ENCODE data around the gene ST7. TPM values are rescaled to one million over a fixed set of nuclear protein-coding genes. Genes with fewer than 3 reads are reported as not detected.

ST7 gene
- total RNA-seq, result 13.8 TPM
- polyA plus RNA-seq (ENCODE audit: insufficient read depth in 1 of 8, insufficient read length in 8 of 8, low replicate concordance in 1 of 8), result 10 to 100 TPM; 11.6 to 20.7 (median 15.6) TPM
- long read RNA-seq, donor 1, partial matches to known transcripts, result 0 of 2 reads
- long read RNA-seq, donor 1, other reads (novel, unspliced or antisense), result 0 of 2 reads
- long read RNA-seq, donor 2, result 0 reads
- long read RNA-seq, donor 3, partial matches to known transcripts, result 0 of 1 reads
- long read RNA-seq, donor 3, other reads (novel, unspliced or antisense), result 0 of 1 reads
- long read RNA-seq, donor 4, result 0 reads
- long read RNA-seq, donor 5, partial matches to known transcripts, result 0 of 3 reads
- long read RNA-seq, donor 5, other reads (novel, unspliced or antisense), result 0 of 3 reads
- long read RNA-seq, donor 6, partial matches to known transcripts, result 0 of 2 reads
- long read RNA-seq, donor 6, other reads (novel, unspliced or antisense), result 0 of 2 reads
- long read RNA-seq, donor 7, partial matches to known transcripts, result 0 of 3 reads
- long read RNA-seq, donor 7, other reads (novel, unspliced or antisense), result 0 of 3 reads
- long read RNA-seq, donor 8, partial matches to known transcripts, result 0 of 4 reads
- long read RNA-seq, donor 8, other reads (novel, unspliced or antisense), result 0 of 4 reads
- long read RNA-seq, donor 9, result 0 reads
- long read RNA-seq, donor 10, partial matches to known transcripts, result 0 of 2 reads
- long read RNA-seq, donor 10, other reads (novel, unspliced or antisense), result 0 of 2 reads
- long read RNA-seq, donor 11, partial matches to known transcripts, result 0 of 4 reads
- long read RNA-seq, donor 11, other reads (novel, unspliced or antisense), result 0 of 4 reads

DNA sequence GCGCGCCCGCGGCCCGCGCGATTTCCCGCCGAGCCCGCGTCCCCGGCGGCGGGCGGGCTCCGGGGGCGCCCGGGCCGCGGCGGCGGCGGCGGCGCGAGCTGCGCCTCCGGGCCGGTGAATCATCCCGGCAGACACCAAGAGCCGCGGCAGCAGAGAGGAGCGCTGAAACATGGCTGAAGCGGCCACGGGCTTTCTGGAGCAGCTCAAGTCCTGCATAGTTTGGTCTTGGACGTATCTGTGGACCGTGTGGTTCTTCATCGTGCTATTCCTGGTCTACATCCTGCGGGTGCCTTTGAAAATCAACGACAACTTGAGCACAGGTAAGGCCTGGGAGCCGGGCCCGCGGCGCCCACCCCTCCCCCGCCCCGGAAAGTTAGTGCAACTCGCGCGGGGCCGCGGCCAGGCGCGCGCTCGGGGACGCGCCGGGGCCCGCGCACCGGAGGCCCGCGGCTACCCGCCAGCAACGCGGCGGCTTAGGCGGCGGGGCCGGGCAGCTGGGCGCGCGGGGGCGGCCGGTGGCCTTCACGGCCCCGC lies at the start of gene ST7:
TSS of gene ST7 (plus strand) at position 130 of the 534 bp plus-strand sequence. CDS start at position 170, 40 bp downstream.
- H3K4me3 ChIP-seq (ENCODE audit: low read length), result peak within 1 kb of the TSS; percentile 84
- H3K36me3 ChIP-seq (ENCODE audit: control insufficient read depth, insufficient read depth, low read length), result no peaks in the 10 kb centered on the region
- DNase-seq, result peak; percentile 85
- H3K27me3 ChIP-seq (ENCODE audit: control insufficient read depth, insufficient read depth, low read length), result no peaks in the 10 kb centered on the region
- WGBS (ENCODE audit: insufficient coverage), result under 1% methylated on average over 77 of the region's 77 CpGs
- peaks cover 13% of the 10 kb centered on the region for H3K4me1 ChIP-seq (ENCODE audit: control insufficient read depth, insufficient read depth, low read length)
- H3K27ac ChIP-seq (ENCODE audit: low read length), result peak within 1 kb of the TSS; percentile 99
- no peaks in the 10 kb centered on the region for H3K9me3 ChIP-seq (replicated peaks; ENCODE audit: control insufficient read depth, low read depth, low read length)

GRCh38 chr7:116906391-116906790 lies 46.9 kb upstream of the ST7 start:
- H3K36me3 ChIP-seq (ENCODE audit: control insufficient read depth, insufficient read depth, low read length), result peaks cover 17% of the 10 kb centered on the region
- DNase-seq, result no peak
- no peak overlapping the region for H3K4me3 ChIP-seq (ENCODE audit: low read length)
- no CpG with 5 or more reads among the region's 1 CpG for WGBS (ENCODE audit: insufficient coverage)
- H3K27me3 ChIP-seq (ENCODE audit: control insufficient read depth, insufficient read depth, low read length), result no peaks in the 10 kb centered on the region
- no peaks in the 10 kb centered on the region for H3K9me3 ChIP-seq (replicated peaks; ENCODE audit: control insufficient read depth, low read depth, low read length)
- H3K4me1 ChIP-seq (ENCODE audit: control insufficient read depth, insufficient read depth, low read length), result no peaks in the 10 kb centered on the region
- H3K27ac ChIP-seq (ENCODE audit: low read length), result no peak overlapping the region

- Histone ChIP-seq H3K4me1 (ENCODE audit: control insufficient read depth, insufficient read depth, low read length) (no peaks in the 10 kb centered on the region), H3K36me3 (ENCODE audit: control insufficient read depth, insufficient read depth, low read length) (peaks cover 23% of the 10 kb centered on the region), H3K4me3 (ENCODE audit: low read length) (no peak overlapping the region), H3K27me3 (ENCODE audit: control insufficient read depth, insufficient read depth, low read length) (no peaks in the 10 kb centered on the region), H3K9me3 (replicated peaks; ENCODE audit: control insufficient read depth, low read depth, low read length) (no peaks in the 10 kb centered on the region), H3K27ac (ENCODE audit: low read length) (no peak overlapping the region)
- DNase-seq, result no peak
- WGBS (ENCODE audit: insufficient coverage), result 100% methylated on average over 1 of the region's 6 CpGs
Observed at GRCh38 chr7:116910383-116910782, 42.9 kb upstream of the ST7 start.

- no peak overlapping the region for H3K27ac ChIP-seq (ENCODE audit: low read length)
Observed at GRCh38 chr7:116911801-116912200, 41.5 kb upstream of the ST7 start.

DNA sequence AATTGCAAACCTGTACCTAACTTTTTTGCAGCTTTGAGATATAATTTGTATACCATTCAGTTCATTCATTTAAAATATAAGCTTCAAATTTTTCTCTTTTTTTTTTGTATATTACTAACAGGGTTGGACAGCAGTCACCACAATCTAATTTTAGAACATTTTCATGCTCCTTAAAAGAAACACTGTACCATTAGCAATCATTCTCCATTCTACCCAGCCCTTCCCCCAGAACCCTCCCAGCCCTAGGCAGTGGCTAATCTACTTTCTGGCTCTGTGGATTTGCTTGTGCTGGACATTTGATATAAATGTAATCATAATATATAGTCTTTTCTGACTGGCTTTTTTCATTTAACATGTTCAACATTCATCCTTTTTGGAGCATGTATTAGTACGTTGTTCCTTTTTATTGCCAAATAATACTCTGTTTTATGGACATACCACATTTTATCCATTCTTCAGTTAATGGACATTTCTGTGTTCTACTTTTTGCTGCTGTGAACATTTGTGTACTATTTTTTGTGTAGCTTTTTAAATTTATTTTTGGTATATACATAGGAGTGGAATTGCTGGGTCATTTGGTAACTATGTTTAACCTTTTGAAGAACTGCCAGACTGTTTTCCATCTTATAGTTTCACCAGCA lies 40.9 kb upstream of the ST7 start:
- Histone ChIP-seq H3K27ac (ENCODE audit: low read length) (no peak overlapping the region), H3K27me3 (ENCODE audit: control insufficient read depth, insufficient read depth, low read length) (no peaks in the 10 kb centered on the region), H3K4me3 (ENCODE audit: low read length) (no peak overlapping the region), H3K4me1 (ENCODE audit: control insufficient read depth, insufficient read depth, low read length) (no peaks in the 10 kb centered on the region), H3K36me3 (ENCODE audit: control insufficient read depth, insufficient read depth, low read length) (peaks cover 25% of the 10 kb centered on the region), H3K9me3 (replicated peaks; ENCODE audit: control insufficient read depth, low read depth, low read length) (no peaks in the 10 kb centered on the region)
- DNase-seq, result no peak
- no CpG with 5 or more reads among the region's 1 CpG for WGBS (ENCODE audit: insufficient coverage)

More at GRCh38 chr7:116911801-116912200, 41.5 kb upstream of the ST7 start:
- 80% methylated on average over 1 of the region's 1 CpG for WGBS (ENCODE audit: insufficient coverage)
- Histone ChIP-seq H3K9me3 (replicated peaks; ENCODE audit: control insufficient read depth, low read depth, low read length) (no peaks in the 10 kb centered on the region), H3K27me3 (ENCODE audit: control insufficient read depth, insufficient read depth, low read length) (no peaks in the 10 kb centered on the region), H3K4me3 (ENCODE audit: low read length) (no peak overlapping the region), H3K4me1 (ENCODE audit: control insufficient read depth, insufficient read depth, low read length) (no peaks in the 10 kb centered on the region), H3K36me3 (ENCODE audit: control insufficient read depth, insufficient read depth, low read length) (peaks cover 28% of the 10 kb centered on the region)
- DNase-seq, result no peak

DNA sequence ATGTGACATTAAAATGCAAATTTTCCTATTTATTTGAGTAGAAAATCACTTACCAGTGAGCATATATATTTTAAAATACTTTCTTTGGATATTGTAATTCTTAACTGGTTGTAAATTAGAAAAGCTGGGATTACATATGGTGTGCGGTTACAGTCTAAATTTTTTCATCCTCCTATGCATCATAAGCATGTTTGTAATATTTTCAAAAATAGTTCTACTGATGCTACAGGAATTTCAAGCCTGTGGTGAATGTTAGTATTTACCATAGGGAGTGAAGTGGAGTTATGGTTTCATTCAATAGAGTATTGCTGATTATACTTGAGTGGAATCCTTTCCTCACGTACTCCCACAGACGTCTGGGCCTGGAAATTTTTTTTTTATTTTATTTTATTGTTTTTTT lies 34.6 kb upstream of the ST7 start:
- Histone ChIP-seq H3K4me1 (ENCODE audit: control insufficient read depth, insufficient read depth, low read length) (no peaks in the 10 kb centered on the region), H3K4me3 (ENCODE audit: low read length) (no peak overlapping the region), H3K36me3 (ENCODE audit: control insufficient read depth, insufficient read depth, low read length) (peaks cover 20% of the 10 kb centered on the region), H3K27me3 (ENCODE audit: control insufficient read depth, insufficient read depth, low read length) (no peaks in the 10 kb centered on the region), H3K9me3 (replicated peaks; ENCODE audit: control insufficient read depth, low read depth, low read length) (no peaks in the 10 kb centered on the region), H3K27ac (ENCODE audit: low read length) (no peak overlapping the region)
- DNase-seq, result no peak
- WGBS (ENCODE audit: insufficient coverage), result no CpG with 5 or more reads among the region's 3 CpGs

GRCh38 chr7:116920359-116920758 lies 32.9 kb upstream of the ST7 start:
- no peaks in the 10 kb centered on the region for H3K9me3 ChIP-seq (replicated peaks; ENCODE audit: control insufficient read depth, low read depth, low read length)
- H3K27ac ChIP-seq (ENCODE audit: low read length), result no peak overlapping the region

GRCh38 chr7:116922545-116922944 lies 30.8 kb upstream of the ST7 start:
- no peaks in the 10 kb centered on the region for H3K27me3 ChIP-seq (ENCODE audit: control insufficient read depth, insufficient read depth, low read length)
- H3K36me3 ChIP-seq (ENCODE audit: control insufficient read depth, insufficient read depth, low read length), result peaks cover 5% of the 10 kb centered on the region
- no peak overlapping the region for H3K4me3 ChIP-seq (ENCODE audit: low read length)
- WGBS (ENCODE audit: insufficient coverage), result 100% methylated on average over 1 of the region's 5 CpGs
- no peak overlapping the region for H3K27ac ChIP-seq (ENCODE audit: low read length)
- DNase-seq, result no peak
- H3K9me3 ChIP-seq (replicated peaks; ENCODE audit: control insufficient read depth, low read depth, low read length), result no peaks in the 10 kb centered on the region
- H3K4me1 ChIP-seq (ENCODE audit: control insufficient read depth, insufficient read depth, low read length), result no peaks in the 10 kb centered on the region

More at GRCh38 chr7:116920359-116920758, 32.9 kb upstream of the ST7 start:
- peaks cover 13% of the 10 kb centered on the region for H3K36me3 ChIP-seq (ENCODE audit: control insufficient read depth, insufficient read depth, low read length)
- no peaks in the 10 kb centered on the region for H3K4me1 ChIP-seq (ENCODE audit: control insufficient read depth, insufficient read depth, low read length)
- no peak for DNase-seq
- no peaks in the 10 kb centered on the region for H3K27me3 ChIP-seq (ENCODE audit: control insufficient read depth, insufficient read depth, low read length)
- H3K4me3 ChIP-seq (ENCODE audit: low read length), result no peak overlapping the region

GRCh38 chr7:116924741-116925140 lies 28.6 kb upstream of the ST7 start:
- no peaks in the 10 kb centered on the region for H3K9me3 ChIP-seq (replicated peaks; ENCODE audit: control insufficient read depth, low read depth, low read length)
- H3K4me3 ChIP-seq (ENCODE audit: low read length), result no peak overlapping the region

GRCh38 chr7:116929021-116929420 lies 24.3 kb upstream of the ST7 start:
- Histone ChIP-seq H3K36me3 (ENCODE audit: control insufficient read depth, insufficient read depth, low read length) (no peaks in the 10 kb centered on the region), H3K27ac (ENCODE audit: low read length) (no peak overlapping the region), H3K4me3 (ENCODE audit: low read length) (no peak overlapping the region), H3K27me3 (ENCODE audit: control insufficient read depth, insufficient read depth, low read length) (peaks cover 6% of the 10 kb centered on the region), H3K4me1 (ENCODE audit: control insufficient read depth, insufficient read depth, low read length) (no peaks in the 10 kb centered on the region), H3K9me3 (replicated peaks; ENCODE audit: control insufficient read depth, low read depth, low read length) (no peaks in the 10 kb centered on the region)
- no peak for DNase-seq
- WGBS (ENCODE audit: insufficient coverage), result 29% methylated on average over 1 of the region's 3 CpGs

More at GRCh38 chr7:116924741-116925140, 28.6 kb upstream of the ST7 start:
- Histone ChIP-seq H3K27me3 (ENCODE audit: control insufficient read depth, insufficient read depth, low read length) (peaks cover 3% of the 10 kb centered on the region), H3K27ac (ENCODE audit: low read length) (no peak overlapping the region), H3K4me1 (ENCODE audit: control insufficient read depth, insufficient read depth, low read length) (no peaks in the 10 kb centered on the region), H3K36me3 (ENCODE audit: control insufficient read depth, insufficient read depth, low read length) (no peaks in the 10 kb centered on the region)
- WGBS (ENCODE audit: insufficient coverage), result no CpG with 5 or more reads among the region's 5 CpGs
- no peak for DNase-seq
